HG02973 (cell line): Measurements from ENCODE around the gene SCGB1D1.

Source experiments
- ATAC-seq: cut with Tn5 transposase; IDR thresholded peaks from one replicate; pipeline ENCODE4 v1.9.1; 2021; ENCODE audit warnings: moderate library complexity; ENCODE audit not compliant: unreplicated experiment

Gene SCGB1D1

DNA sequence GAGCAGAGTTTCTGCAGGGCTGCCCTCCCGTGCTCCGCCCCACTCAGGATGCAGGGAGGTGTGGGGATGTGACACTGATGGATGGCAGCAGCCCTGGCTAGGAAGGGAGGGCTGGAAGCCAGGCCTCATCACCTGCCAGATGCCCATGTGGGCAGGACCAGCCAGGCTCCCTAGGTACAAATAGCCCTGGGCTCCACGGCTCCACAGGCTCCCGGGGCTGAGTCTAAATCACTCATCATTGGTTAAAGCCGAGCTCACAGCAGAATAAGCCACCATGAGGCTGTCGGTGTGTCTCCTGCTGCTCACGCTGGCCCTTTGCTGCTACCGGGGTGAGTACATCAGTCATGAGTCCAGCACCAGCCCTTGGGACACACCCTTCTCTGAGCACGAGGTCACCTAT, at the start of gene SCGB1D1:
Gene SCGB1D1 (plus strand): TSS at position 206 of the 400 bp plus-strand sequence. CDS start 69 bp downstream, at position 275.
- no peak for ATAC-seq

DNA sequence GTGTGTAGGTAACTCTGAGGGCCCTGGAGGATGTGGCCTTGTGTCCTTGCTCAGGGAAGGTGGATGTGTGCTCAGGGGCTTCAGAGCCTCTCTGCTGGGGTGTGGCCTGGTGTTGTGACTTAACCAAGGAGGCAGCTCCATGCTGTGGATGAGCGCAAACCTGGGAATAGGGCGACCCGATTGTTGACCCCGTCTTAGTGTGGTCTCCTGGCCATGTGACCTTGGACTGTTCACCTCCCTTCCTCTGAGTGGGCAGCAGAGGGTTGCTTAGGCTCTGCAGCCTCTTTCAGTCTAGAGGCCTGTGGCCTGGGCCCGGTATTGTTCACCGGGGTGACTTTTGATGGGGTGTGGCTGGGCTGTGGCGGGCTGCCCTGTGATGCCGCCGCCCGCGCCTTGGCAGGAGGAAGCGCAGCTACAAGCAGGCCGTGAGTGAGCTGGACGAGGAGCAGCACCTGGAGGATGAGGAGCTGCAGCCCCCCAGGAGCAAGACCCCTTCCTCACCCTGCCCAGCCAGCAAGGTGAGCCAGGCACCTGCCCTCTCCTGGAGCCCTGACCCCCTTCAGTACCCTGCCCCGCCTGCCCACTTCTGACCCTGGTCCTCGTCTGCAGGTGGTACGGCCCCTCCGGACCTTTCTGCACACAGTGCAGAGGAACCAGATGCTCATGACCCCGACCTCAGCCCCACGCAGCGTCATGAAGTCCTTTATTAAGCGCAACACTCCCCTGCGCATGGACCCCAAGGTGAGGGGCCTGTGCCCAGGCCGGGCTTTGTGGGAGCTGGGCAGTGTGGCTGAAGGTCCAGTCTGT, 49.5 kb upstream of the SCGB1D1 start:
- no peak for ATAC-seq

- no peak for ATAC-seq
Measured at GRCh38 chr11:62141111-62142042, 48.6 kb upstream of the SCGB1D1 start.

- ATAC-seq, result no peak
Measured at GRCh38 chr11:62142043-62142375, 48.0 kb upstream of the SCGB1D1 start.

DNA sequence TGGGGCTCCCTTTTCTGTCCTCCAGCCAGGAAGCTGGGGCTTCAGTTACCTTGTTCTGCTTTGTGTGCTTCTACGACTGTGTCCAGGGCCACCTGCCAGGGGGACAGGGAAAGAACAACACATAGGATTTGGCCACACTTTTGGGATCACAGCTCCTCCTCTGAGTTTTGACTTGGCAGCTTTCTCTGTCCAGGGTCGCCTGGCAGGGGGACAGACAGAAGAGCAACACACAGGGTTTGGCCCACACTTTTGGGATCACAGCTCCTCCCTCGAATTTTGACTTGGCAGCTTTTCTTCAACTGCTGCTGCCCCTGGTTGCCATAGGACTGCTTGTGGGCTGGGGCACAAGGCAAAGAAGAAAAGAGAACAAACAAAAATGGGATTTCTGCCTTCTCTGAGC, 47.1 kb upstream of the SCGB1D1 start:
- ATAC-seq, result no peak

- no peak for ATAC-seq
Measured at GRCh38 chr11:62143727-62144126, 46.3 kb upstream of the SCGB1D1 start.

DNA sequence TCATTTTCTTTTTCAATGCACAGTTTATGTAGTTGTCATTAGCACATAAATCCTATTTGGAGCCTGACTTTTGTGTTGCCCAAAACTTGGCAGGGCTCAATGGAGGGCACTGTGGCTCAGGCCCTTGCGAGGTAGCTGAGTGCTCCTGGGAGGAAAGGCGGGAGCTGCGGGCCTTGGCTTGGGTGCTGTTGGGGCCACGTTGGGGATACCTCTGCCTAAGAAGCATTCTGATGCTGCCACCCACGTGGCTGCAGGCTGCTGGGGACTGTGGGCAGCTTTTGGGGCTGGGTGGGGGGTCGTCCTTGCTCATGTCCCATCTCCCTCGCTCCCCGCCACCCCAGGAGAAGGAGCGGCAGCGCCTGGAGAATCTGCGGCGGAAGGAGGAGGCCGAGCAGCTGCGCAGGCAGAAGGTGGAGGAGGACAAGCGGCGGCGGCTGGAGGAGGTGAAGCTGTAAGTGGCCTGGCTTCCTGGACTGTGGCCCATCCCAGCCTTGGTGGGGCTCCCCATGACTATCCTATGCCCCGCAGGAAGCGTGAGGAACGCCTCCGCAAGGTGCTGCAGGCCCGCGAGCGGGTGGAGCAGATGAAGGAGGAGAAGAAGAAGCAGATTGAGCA, 45.3 kb upstream of the SCGB1D1 start:
- no peak for ATAC-seq

DNA sequence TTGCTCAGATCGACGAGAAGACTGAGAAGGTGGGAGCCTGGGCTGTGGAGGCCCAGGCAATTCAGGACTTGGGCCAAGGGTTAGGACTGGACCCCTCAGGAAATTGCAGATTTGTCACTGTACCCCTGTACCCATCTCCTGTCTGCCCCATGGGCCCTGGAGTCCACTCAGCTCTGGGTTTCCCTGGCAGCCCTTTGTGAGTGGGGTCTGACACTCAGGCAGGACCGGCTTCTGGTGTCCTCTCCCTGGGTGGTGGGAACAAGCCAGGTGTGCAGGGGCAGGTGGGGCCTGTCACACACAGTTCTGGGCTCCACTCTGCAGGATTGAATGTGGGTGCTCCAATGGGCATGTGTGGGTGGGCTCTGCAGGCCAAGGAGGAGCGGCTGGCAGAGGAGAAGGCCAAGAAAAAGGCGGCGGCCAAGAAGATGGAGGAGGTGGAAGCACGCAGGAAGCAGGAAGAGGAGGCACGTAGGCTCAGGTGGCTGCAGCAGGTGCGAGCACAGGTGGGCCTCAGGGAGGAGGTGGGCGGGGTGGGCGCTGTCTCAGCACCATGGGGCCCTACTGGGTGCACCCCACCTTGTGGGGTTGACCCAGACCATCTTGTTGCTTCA, 44.6 kb upstream of the SCGB1D1 start:
- ATAC-seq, result no peak

GRCh38 chr11:62146476-62147200, 43.4 kb upstream of the SCGB1D1 start:
- no peak for ATAC-seq

DNA sequence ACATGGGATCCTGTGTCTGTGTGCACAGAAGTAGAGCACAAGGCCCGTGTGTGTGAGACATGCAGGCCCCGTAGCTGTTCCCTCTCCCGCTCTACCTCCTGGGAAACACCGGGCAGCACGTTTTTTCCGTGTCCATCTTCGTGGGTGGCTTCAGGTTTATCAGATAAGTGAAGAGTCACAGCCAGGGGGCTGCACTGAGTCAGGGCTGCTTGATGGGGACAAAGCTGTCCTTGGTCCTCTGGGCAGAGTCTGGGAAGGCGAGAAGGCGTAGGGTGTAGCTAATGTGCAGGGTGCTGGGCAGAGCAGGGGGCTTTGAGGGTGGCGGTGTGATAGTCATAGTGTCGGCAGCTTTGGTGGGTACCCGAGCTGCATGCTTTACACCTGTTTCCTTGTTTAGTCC, 42.5 kb upstream of the SCGB1D1 start:
- no peak for ATAC-seq

DNA sequence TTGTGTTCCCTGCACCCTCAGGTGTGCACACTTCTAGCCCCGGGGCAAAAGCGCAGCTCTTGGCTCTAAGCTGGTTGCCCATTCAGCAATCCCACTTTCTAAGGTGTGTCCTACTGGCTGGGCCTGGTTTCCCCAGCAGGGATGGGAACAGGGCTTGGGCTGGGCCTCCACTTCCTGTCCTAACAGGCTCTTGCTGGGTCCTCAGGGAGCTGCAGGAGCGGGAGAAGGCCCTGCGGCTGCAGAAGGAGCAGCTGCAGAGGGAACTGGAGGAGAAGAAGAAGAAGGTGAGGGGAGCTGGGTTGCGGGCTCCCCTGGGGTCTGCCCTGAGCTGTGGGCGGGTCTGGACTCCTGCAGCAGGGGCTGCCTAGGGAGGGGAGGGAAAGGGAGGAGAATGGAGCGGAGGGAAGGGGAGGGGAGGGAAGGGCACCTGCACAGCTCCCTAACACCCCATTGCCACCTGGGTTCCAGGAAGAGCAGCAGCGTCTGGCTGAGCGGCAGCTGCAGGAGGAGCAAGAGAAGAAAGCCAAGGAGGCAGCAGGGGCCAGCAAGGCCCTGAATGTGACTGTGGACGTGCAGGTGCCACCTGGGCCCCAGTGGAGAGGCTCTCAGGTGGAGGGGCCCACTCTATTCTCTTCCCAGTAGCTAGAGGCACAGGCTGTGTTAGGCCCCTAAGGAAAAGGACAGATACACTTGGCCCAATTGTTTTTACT, 41.6 kb upstream of the SCGB1D1 start:
- no peak for ATAC-seq

DNA sequence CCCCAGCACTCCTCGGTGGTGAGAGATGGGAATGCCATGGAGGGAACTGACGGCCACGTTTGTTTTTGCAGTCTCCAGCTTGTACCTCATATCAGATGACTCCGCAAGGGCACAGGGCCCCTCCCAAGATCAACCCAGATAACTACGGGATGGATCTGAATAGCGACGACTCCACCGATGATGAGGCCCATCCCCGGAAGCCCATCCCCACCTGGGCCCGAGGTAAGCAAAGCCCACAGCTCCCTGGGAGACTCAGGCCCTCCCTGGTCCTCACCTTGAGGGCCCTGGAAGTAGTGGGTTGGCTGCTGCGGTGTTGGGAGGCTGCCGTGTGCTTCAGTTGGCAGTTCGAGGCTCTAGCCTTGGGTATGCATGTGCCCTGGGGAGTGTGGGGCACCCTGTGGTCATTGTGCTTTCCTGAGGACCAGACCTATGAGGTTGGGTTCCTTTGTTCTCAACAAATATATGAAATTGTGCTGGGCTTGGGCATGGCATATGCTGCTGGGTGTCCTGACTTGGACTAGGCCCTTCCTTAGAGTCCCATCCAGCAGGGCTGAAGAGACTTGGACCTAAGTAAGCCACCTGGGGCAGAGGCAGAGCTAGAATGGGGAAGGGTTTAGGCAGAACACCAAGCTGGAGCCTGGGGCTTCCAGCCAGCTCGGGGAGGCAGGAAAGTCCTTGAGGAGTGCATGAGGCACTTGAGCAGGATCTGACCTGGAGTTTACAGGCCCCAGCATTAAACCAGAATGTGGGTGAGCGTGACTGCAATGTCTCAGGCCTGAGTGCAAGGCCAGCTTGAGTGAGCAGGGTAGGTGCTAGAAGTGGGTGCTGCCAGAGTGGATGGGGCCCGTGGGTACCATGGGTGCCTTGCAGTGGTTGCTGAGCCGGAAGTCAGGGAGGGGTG, 39.8 kb upstream of the SCGB1D1 start:
- no peak for ATAC-seq

GRCh38 chr11:62150887-62151736, 38.9 kb upstream of the SCGB1D1 start:
- ATAC-seq, result no peak

DNA sequence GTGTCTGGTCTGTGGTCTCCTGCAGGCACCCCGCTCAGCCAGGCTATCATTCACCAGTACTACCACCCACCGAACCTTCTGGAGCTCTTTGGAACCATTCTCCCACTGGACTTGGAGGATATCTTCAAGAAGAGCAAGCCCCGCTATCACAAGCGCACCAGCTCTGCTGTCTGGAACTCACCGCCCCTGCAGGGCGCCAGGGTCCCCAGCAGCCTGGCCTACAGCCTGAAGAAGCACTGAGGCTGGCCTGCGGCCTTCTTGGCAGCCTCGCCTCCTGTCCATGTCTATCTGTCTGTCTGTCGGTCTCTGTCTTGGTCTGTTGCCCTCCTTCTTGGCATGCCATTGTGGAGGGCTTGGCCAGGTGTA, 38.3 kb upstream of the SCGB1D1 start:
- ATAC-seq, result no peak

- no peak for ATAC-seq
Measured at GRCh38 chr11:62152245-62153086, 37.5 kb upstream of the SCGB1D1 start.

GRCh38 chr11:62153087-62153395, 37.0 kb upstream of the SCGB1D1 start:
- no peak for ATAC-seq

DNA sequence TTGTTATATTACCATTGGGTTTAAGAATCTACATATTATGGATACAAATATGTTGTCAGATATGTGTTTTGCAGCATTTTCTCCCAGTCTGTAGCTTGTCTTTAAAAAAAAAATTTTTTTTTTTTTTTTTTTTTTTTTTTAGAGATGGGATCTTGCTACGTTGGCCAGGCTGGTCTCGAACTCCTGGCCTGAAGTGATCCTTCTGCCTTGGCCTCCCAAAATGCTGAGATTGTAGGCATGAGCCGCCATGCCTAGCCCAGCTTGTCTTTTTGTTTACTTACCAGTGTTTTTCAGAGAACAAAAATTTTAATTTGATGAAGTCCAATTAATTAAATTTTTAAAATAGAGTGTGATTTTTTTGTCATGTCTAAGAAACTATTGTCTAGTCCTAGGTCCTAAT, 36.4 kb upstream of the SCGB1D1 start:
- no peak for ATAC-seq
